HG02571 (cell line): ENCODE data around the gene SPAM1.
"Not testable (repeated sequence)": the region's sequence is repeated elsewhere in the genome, so short reads cannot be mapped to it uniquely, and the experiment has no call there.

Source experiments
- ATAC-seq: cut with Tn5 transposase; IDR thresholded peaks from one replicate; pipeline ENCODE4 v1.9.1; 2021; ENCODE audit warnings: mild to moderate bottlenecking, moderate library complexity; ENCODE audit not compliant: unreplicated experiment

Gene SPAM1

GRCh38 chr7:123948136-123948535 lies 23.1 kb downstream of the SPAM1 start:
- ATAC-seq = no peak

GRCh38 chr7:123958186-123958703 lies 33.2 kb downstream of the SPAM1 start:
- no peak for ATAC-seq

- no peak for ATAC-seq
These were observed 36.7 kb downstream of the SPAM1 start for GRCh38 chr7:123961771-123962170.

- ATAC-seq = no peak
These were observed 41.9 kb downstream of the SPAM1 start for GRCh38 chr7:123966936-123967335.

GRCh38 chr7:123972045-123972444 lies 47.0 kb downstream of the SPAM1 start:
- ATAC-seq = no peak

GRCh38 chr7:123972831-123973230 lies 47.8 kb downstream of the SPAM1 start:
- ATAC-seq = no peak

GRCh38 chr7:123974326-123974908 lies 49.4 kb downstream of the SPAM1 start:
- ATAC-seq = no peak

GRCh38 chr7:123975084-123975483 lies 50.0 kb downstream of the SPAM1 start:
- no peak for ATAC-seq

- ATAC-seq = no peak
These were observed 52.0 kb downstream of the SPAM1 start for GRCh38 chr7:123977081-123977480.

- no peak for ATAC-seq
These were observed 54.8 kb downstream of the SPAM1 start for GRCh38 chr7:123979876-123980275.

GRCh38 chr7:123987445-123987844 lies 62.4 kb downstream of the SPAM1 start:
- ATAC-seq = no peak

- no peak for ATAC-seq
These were observed 68.0 kb downstream of the SPAM1 start for GRCh38 chr7:123992913-123993518.

- ATAC-seq = no peak
These were observed 69.0 kb downstream of the SPAM1 start for GRCh38 chr7:123993996-123994395.

- no peak for ATAC-seq
These were observed 69.4 kb downstream of the SPAM1 start for GRCh38 chr7:123994449-123994848.

- ATAC-seq = no peak
These were observed 70.7 kb downstream of the SPAM1 start for GRCh38 chr7:123995617-123996326.

- ATAC-seq = no peak
These were observed 71.2 kb downstream of the SPAM1 start for GRCh38 chr7:123996327-123996625.

GRCh38 chr7:123998921-123999320 lies 73.9 kb downstream of the SPAM1 start:
- ATAC-seq = no peak

GRCh38 chr7:123999703-124000102 lies 74.7 kb downstream of the SPAM1 start:
- no peak for ATAC-seq

GRCh38 chr7:124008296-124008695 lies 83.3 kb downstream of the SPAM1 start:
- not testable (repeated sequence) for ATAC-seq

- no peak for ATAC-seq
These were observed 84.3 kb downstream of the SPAM1 start for GRCh38 chr7:124009321-124009720.
